ENCODE measurements around the gene TNFSF12.

The TNFSF12 gene

GRCh38 chr17:7570351-7570750 is 21.5 kb downstream of the TNFSF12 start:
- no peak for TF ChIP-seq CTCF (IDR thresholded peaks at IDR 0.05; ENCODE audit: borderline replicate concordance, insufficient read depth, low read depth, low read length)
- no peak overlapping the region for H3K4me3 ChIP-seq (ENCODE audit: low read depth, low read length)

GRCh38 chr17:7572338-7572587 is 23.4 kb downstream of the TNFSF12 start:
- peak overlapping the region; percentile 73 for H3K4me3 ChIP-seq (ENCODE audit: low read depth, low read length)
- no peak for TF ChIP-seq CTCF (IDR thresholded peaks at IDR 0.05; ENCODE audit: borderline replicate concordance, insufficient read depth, low read depth, low read length)

- TF ChIP-seq CTCF (IDR thresholded peaks at IDR 0.05; ENCODE audit: borderline replicate concordance, insufficient read depth, low read depth, low read length) = no peak
- H3K4me3 ChIP-seq (ENCODE audit: low read depth, low read length) = peak overlapping the region; percentile 99
These were observed 23.9 kb downstream of the TNFSF12 start for GRCh38 chr17:7572588-7573323.

- H3K4me3 ChIP-seq (ENCODE audit: low read depth, low read length) = peak overlapping the region; percentile 99
- no peak for TF ChIP-seq CTCF (IDR thresholded peaks at IDR 0.05; ENCODE audit: borderline replicate concordance, insufficient read depth, low read depth, low read length)
These were observed 24.6 kb downstream of the TNFSF12 start for GRCh38 chr17:7573324-7574080.

GRCh38 chr17:7574176-7574953 is 25.5 kb downstream of the TNFSF12 start:
- no peak for TF ChIP-seq CTCF (IDR thresholded peaks at IDR 0.05; ENCODE audit: borderline replicate concordance, insufficient read depth, low read depth, low read length)
- H3K4me3 ChIP-seq (ENCODE audit: low read depth, low read length) = peak overlapping the region; percentile 99

GRCh38 chr17:7575481-7575883 is 26.6 kb downstream of the TNFSF12 start:
- TF ChIP-seq CTCF (IDR thresholded peaks at IDR 0.05; ENCODE audit: borderline replicate concordance, insufficient read depth, low read depth, low read length) = no peak
- no peak overlapping the region for H3K4me3 ChIP-seq (ENCODE audit: low read depth, low read length)

Data from GM12875 (cell line).